Measurements from ENCODE around the gene EHBP1.
A peak's percentile ranks its signal among the peaks of the same experiment; 100 is the strongest.

The EHBP1 gene

GRCh38 chr2:62894966-62895631 lies 189.6 kb downstream of the EHBP1 start:
- DNase-seq: no peak

GRCh38 chr2:62895632-62896009 lies 190.1 kb downstream of the EHBP1 start:
- DNase-seq: no peak

GRCh38 chr2:62897187-62897827 lies 191.8 kb downstream of the EHBP1 start:
- no peak for DNase-seq

- DNase-seq: no peak
Measured at GRCh38 chr2:62904344-62904743, 198.8 kb downstream of the EHBP1 start.

- DNase-seq: no peak
Measured at GRCh38 chr2:62908145-62908544, 202.6 kb downstream of the EHBP1 start.

GRCh38 chr2:62913311-62913710 lies 207.8 kb downstream of the EHBP1 start:
- DNase-seq: no peak

GRCh38 chr2:62919041-62919440 lies 213.5 kb downstream of the EHBP1 start:
- DNase-seq: no peak

- DNase-seq: no peak
Measured at GRCh38 chr2:62920070-62920469, 214.6 kb downstream of the EHBP1 start.

- no peak for DNase-seq
Measured at GRCh38 chr2:62923242-62923641, 217.7 kb downstream of the EHBP1 start.

GRCh38 chr2:62923881-62924280 lies 218.4 kb downstream of the EHBP1 start:
- DNase-seq: no peak

- no peak for DNase-seq
Measured at GRCh38 chr2:62928015-62928414, 222.5 kb downstream of the EHBP1 start.

- no peak for DNase-seq
Measured at GRCh38 chr2:62931536-62931935, 226.0 kb downstream of the EHBP1 start.

GRCh38 chr2:62933398-62933917 lies 227.9 kb downstream of the EHBP1 start:
- DNase-seq: no peak

GRCh38 chr2:62934517-62934916 lies 229.0 kb downstream of the EHBP1 start:
- no peak for DNase-seq

GRCh38 chr2:62938126-62938525 lies 232.6 kb downstream of the EHBP1 start:
- DNase-seq: no peak

- DNase-seq: no peak
Measured at GRCh38 chr2:62939735-62940491, 234.4 kb downstream of the EHBP1 start.

GRCh38 chr2:62940697-62941096 lies 235.2 kb downstream of the EHBP1 start:
- no peak for DNase-seq

GRCh38 chr2:62941413-62941812 lies 235.9 kb downstream of the EHBP1 start:
- DNase-seq: no peak

GRCh38 chr2:62944362-62944761 lies 238.8 kb downstream of the EHBP1 start:
- DNase-seq: no peak

GRCh38 chr2:62947403-62947802 lies 241.9 kb downstream of the EHBP1 start:
- DNase-seq: no peak

- peak in 1 of 14 donors; percentile 85 for DNase-seq
Measured at GRCh38 chr2:62956651-62957050, 251.1 kb downstream of the EHBP1 start.

GRCh38 chr2:62958206-62958605 lies 252.7 kb downstream of the EHBP1 start:
- DNase-seq: no peak

GRCh38 chr2:62964050-62964449 lies 258.5 kb downstream of the EHBP1 start:
- no peak for DNase-seq

- no peak for DNase-seq
Measured at GRCh38 chr2:62964671-62965070, 259.2 kb downstream of the EHBP1 start.

Measured in C1 segment of cervical spinal cord (tissue), 14 donors.